ENCODE data around the gene FIP1L1. TPM values are rescaled to one million over a fixed set of nuclear protein-coding genes. Genes with fewer than 3 reads are reported as not detected.

The FIP1L1 gene
- total RNA-seq, 1 experiment from 2014 or later: 68.0 TPM

DNA sequence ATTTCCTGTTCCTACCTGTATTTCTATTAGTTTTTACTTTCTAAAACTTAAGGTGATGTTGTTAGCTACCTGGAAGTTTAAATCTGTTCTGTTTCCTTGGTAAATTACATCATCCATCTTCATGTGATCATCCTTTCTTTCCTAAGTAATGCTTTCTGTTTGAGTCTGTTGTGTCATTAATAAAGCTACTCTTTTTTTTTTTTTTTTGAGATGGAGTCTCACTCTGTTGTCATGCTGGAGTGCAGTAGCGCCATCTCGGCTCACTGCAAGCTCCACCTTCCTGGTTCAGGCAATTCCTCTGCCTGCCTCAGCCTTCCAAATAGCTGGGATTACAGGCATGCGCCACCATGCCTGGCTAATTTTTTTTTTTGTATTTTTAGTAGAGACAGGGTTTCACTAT is 73.3 kb downstream of the FIP1L1 start:
- Mint-ChIP-seq H3K27ac (peak overlapping the region; percentile 5 to 12 (median 7); a peak in 2 of 7 replicates), H3K27me3 (ENCODE audit: low read depth) (no peaks in the 10 kb centered on the region), H3K9me3 (no peaks in the 10 kb centered on the region), H3K4me1 (peaks cover 5 to 10% of the 10 kb centered on the region in 2 experiments; a peak in 3 of 4 replicates), H3K4me3 (no peak overlapping the region), H3K36me3 (ENCODE audit: insufficient read depth in 1 of 3, low read depth in 3 of 3) (peaks cover 12 to 56% (median 47%) of the 10 kb centered on the region in 3 experiments; a peak in 6 of 7 replicates)
- Histone ChIP-seq H2BK20ac (ENCODE audit: low read depth, low read length, poor library complexity, severe bottlenecking) (no peak overlapping the region), H2BK12ac (ENCODE audit: insufficient read length, low read depth, low read length) (no peak overlapping the region), H4K5ac (ENCODE audit: insufficient read length, low read depth, low read length) (no peak overlapping the region), H3K9ac (ENCODE audit: extremely low read depth, insufficient read length, low read length) (no peak overlapping the region), H3K18ac (ENCODE audit: insufficient read length, low read depth, low read length) (no peak overlapping the region), H2BK5ac (ENCODE audit: insufficient read length, low read length) (no peak overlapping the region), H4K91ac (ENCODE audit: insufficient read length, low read depth, low read length) (no peak overlapping the region), H2AFZ (ENCODE audit: low read length) (no peak overlapping the region), H3K4me1 (ENCODE audit: insufficient read depth, low read length) (no peaks in the 10 kb centered on the region), H3K23me2 (ENCODE audit: insufficient read length, low read depth, low read length, poor library complexity, severe bottlenecking) (no peaks in the 10 kb centered on the region), H3K27ac (ENCODE audit: insufficient read length, low read depth, low read length) (no peak overlapping the region), H3K27me3 (ENCODE audit: insufficient read depth, low read length) (no peaks in the 10 kb centered on the region), H3K79me2 (ENCODE audit: insufficient read depth, low read length) (no peaks in the 10 kb centered on the region), H3K4me2 (ENCODE audit: insufficient read depth, insufficient read length, low read length) (no peak overlapping the region), H2BK120ac (ENCODE audit: low read depth, low read length, poor library complexity, severe bottlenecking) (no peak overlapping the region), H3K79me1 (ENCODE audit: insufficient read depth, low read depth, low read length, poor library complexity, severe bottlenecking) (no peaks in the 10 kb centered on the region), H3K56ac (ENCODE audit: insufficient read length, low read depth, low read length) (no peak overlapping the region), H4K8ac (replicated peaks; ENCODE audit: insufficient read length, low read depth, low read length) (no peak overlapping the region), H3T11ph (ENCODE audit: low read length) (no peak overlapping the region), H2AK5ac (ENCODE audit: insufficient read length, low read length) (no peak overlapping the region), H3K14ac (ENCODE audit: insufficient read depth, low read length) (no peak overlapping the region), H3K4ac (ENCODE audit: low read depth, low read length) (no peak overlapping the region), H3K23ac (ENCODE audit: insufficient read length, low read depth, low read length) (no peak overlapping the region), H2BK15ac (ENCODE audit: low read depth, low read length) (no peak overlapping the region), H3K9me3 (ENCODE audit: control insufficient read depth, low read depth, low read length) (no peaks in the 10 kb centered on the region), H4K20me1 (ENCODE audit: control insufficient read depth, insufficient read depth, insufficient read length) (no peaks in the 10 kb centered on the region)
- TF ChIP-seq, protein P1, sequence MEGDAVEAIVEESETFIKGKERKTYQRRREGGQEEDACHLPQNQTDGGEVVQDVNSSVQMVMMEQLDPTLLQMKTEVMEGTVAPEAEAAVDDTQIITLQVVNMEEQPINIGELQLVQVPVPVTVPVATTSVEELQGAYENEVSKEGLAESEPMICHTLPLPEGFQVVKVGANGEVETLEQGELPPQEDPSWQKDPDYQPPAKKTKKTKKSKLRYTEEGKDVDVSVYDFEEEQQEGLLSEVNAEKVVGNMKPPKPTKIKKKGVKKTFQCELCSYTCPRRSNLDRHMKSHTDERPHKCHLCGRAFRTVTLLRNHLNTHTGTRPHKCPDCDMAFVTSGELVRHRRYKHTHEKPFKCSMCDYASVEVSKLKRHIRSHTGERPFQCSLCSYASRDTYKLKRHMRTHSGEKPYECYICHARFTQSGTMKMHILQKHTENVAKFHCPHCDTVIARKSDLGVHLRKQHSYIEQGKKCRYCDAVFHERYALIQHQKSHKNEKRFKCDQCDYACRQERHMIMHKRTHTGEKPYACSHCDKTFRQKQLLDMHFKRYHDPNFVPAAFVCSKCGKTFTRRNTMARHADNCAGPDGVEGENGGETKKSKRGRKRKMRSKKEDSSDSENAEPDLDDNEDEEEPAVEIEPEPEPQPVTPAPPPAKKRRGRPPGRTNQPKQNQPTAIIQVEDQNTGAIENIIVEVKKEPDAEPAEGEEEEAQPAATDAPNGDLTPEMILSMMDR (conservative IDR thresholded peaks at IDR 0.05): no peak
- peak; percentile 42 for DNase-seq
- WGBS (ENCODE audit: extremely low coverage, insufficient read length, low lambda C conversion rate): no CpG with 5 or more reads among the region's 3 CpGs

All from H9 (cell line).